Measurements from ENCODE around the gene ENPP3. TPM values are rescaled to one million over a fixed set of nuclear protein-coding genes. Genes with fewer than 3 reads are reported as not detected.

The ENPP3 gene
- total RNA-seq, 2 donors from 2014 or later = 2.2 to 25.0 TPM

DNA sequence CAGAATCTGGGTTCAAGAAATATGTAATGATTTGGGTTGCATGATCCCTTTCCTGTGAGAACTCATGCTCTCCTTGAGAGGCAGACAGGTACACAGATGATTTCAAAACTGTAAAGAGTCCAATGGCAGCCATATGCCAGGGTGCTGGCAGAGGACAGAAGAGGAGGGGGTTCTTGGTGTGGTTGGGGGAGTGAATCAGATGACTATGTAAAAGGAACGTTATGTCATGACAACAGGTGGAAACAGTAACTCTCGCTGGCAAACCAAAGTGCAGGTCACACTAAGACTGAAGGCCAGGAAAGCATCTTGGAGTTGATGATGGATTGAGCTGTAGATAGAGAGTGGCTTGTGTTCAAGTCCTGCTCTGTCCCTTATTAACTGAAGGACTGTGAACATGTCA lies 43.8 kb downstream of the ENPP3 start:
- Histone ChIP-seq H3K4me3 (no peak overlapping the region), H3K27me3 (replicated peaks; ENCODE audit: insufficient read depth) (no peaks in the 10 kb centered on the region), H3K27ac (no peak overlapping the region), H3K36me3 (no peaks in the 10 kb centered on the region), H3K9me3 (no peaks in the 10 kb centered on the region), H3K4me1 (replicated peaks) (no peaks in the 10 kb centered on the region)
- no peak for DNase-seq (ENCODE audit: low spot score)
- TF ChIP-seq POLR2A (IDR thresholded peaks at IDR 0.05) (no peak), POLR2AphosphoS5 (IDR thresholded peaks at IDR 0.05) (no peak)
- TF ChIP-seq, protein P1, sequence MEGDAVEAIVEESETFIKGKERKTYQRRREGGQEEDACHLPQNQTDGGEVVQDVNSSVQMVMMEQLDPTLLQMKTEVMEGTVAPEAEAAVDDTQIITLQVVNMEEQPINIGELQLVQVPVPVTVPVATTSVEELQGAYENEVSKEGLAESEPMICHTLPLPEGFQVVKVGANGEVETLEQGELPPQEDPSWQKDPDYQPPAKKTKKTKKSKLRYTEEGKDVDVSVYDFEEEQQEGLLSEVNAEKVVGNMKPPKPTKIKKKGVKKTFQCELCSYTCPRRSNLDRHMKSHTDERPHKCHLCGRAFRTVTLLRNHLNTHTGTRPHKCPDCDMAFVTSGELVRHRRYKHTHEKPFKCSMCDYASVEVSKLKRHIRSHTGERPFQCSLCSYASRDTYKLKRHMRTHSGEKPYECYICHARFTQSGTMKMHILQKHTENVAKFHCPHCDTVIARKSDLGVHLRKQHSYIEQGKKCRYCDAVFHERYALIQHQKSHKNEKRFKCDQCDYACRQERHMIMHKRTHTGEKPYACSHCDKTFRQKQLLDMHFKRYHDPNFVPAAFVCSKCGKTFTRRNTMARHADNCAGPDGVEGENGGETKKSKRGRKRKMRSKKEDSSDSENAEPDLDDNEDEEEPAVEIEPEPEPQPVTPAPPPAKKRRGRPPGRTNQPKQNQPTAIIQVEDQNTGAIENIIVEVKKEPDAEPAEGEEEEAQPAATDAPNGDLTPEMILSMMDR (IDR thresholded peaks at IDR 0.05) = no peak
- 94% methylated on average over 2 of the region's 2 CpGs for WGBS
- intact Hi-C loops (cut with DNase I) = no loop called here

DNA sequence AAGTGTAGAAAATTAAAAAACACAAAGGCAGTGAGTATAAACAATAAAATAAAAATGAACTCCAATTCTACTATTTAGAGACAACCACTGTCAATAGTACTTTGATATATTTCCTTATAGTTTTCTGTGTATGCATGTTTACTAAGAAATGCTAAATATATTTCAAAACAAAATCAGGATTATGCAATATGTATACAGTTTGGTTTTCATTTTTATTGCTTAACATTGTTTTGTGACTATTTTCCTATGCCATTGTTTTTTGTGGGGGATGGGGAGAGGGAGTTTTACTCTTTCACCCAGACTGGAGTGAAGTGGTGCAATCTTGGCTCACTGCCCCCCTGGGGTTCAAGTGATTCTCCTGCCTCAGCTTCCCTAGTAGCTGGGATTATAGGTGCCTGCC lies 44.5 kb downstream of the ENPP3 start:
- Histone ChIP-seq H3K27me3 (replicated peaks; ENCODE audit: insufficient read depth) (no peaks in the 10 kb centered on the region), H3K9me3 (no peaks in the 10 kb centered on the region), H3K36me3 (no peaks in the 10 kb centered on the region), H3K4me1 (replicated peaks) (no peaks in the 10 kb centered on the region), H3K4me3 (no peak overlapping the region), H3K27ac (no peak overlapping the region)
- TF ChIP-seq POLR2AphosphoS5 (IDR thresholded peaks at IDR 0.05) (no peak), POLR2A (IDR thresholded peaks at IDR 0.05) (no peak)
- TF ChIP-seq, protein P1 (IDR thresholded peaks at IDR 0.05) = no peak
- DNase-seq (ENCODE audit: low spot score) = no peak
- intact Hi-C loops (cut with DNase I) = no loop called here

DNA sequence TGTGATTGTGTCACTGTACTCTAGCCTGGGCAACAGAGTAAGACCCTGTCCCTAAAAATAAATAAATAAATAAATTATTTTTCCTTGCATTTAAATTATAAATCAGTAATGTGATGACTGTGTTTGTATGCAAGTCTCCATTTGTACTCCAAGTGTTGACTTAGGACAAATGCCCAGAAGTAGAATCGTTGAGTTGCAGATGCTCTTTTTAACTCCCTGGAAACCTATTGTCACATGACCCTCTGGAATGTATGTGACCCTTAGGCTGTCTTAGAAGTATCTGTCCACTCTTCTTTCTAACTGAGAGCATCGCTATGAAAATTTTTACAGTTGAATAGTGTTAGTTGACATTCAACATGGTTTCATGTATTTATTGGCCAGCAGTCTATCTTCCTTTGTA lies 45.3 kb downstream of the ENPP3 start:
- no peak overlapping the region for H3K27ac ChIP-seq
- no peaks in the 10 kb centered on the region for H3K36me3 ChIP-seq
- no peaks in the 10 kb centered on the region for H3K9me3 ChIP-seq
- H3K4me3 ChIP-seq = no peak overlapping the region
- 36% methylated on average over 2 of the region's 2 CpGs for WGBS
- TF ChIP-seq, protein P1 (IDR thresholded peaks at IDR 0.05) = no peak
- TF ChIP-seq POLR2AphosphoS5 (IDR thresholded peaks at IDR 0.05) (no peak), POLR2A (IDR thresholded peaks at IDR 0.05) (no peak)
- no peaks in the 10 kb centered on the region for H3K4me1 ChIP-seq (replicated peaks)
- DNase-seq (ENCODE audit: low spot score) = no peak
- intact Hi-C loops (cut with DNase I) = no loop called here
- no peaks in the 10 kb centered on the region for H3K27me3 ChIP-seq (replicated peaks; ENCODE audit: insufficient read depth)

DNA sequence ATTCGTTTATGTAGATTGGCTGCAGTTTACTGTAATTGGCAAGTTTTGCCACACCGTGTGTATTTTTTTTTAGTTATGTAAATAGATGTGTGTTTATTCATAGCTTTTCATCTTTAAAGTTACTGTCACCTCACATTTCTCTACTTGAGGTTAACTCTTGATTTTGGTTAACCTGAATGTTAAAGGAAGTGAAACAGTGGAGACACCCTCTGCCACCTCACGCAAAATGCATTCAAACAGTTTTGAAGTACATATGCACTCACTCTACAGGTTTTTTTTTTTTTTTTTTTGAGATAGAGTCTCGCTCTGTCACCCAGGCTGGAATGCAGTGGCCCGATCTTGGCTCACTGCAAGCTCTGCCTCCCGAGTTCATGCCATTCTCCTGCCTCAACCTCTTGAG lies 46.4 kb downstream of the ENPP3 start:
- intact Hi-C loops (cut with DNase I) = no loop called here
- Histone ChIP-seq H3K9me3 (no peaks in the 10 kb centered on the region), H3K27me3 (replicated peaks; ENCODE audit: insufficient read depth) (no peaks in the 10 kb centered on the region), H3K27ac (no peak overlapping the region), H3K4me1 (replicated peaks) (no peaks in the 10 kb centered on the region), H3K4me3 (no peak overlapping the region), H3K36me3 (no peaks in the 10 kb centered on the region)
- WGBS = 57% methylated on average over 6 of the region's 6 CpGs
- TF ChIP-seq POLR2A (IDR thresholded peaks at IDR 0.05) (no peak), POLR2AphosphoS5 (IDR thresholded peaks at IDR 0.05) (no peak)
- TF ChIP-seq, protein P1 (IDR thresholded peaks at IDR 0.05) = no peak
- DNase-seq (ENCODE audit: low spot score) = no peak

DNA sequence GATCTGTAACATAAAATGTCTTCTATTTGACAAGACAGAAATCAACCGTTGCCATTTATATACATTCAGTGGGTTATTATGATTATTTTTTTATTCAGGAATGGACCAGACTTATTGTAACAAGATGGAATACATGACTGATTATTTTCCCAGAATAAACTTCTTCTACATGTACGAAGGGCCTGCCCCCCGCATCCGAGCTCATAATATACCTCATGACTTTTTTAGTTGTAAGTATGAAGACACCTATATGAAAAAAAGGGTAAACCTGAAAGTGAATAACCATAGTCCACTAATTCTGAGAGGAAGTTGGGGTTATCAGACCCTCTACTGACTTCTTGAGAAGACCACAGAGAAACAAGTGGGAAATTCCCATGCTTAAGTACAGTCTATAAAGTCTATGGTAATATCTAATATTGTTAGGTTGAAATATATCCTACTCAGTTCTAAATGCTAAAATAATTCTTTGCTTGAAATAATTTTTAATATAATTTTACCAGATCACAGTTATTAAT lies 48.2 kb downstream of the ENPP3 start:
- no peak for DNase-seq (ENCODE audit: low spot score)
- WGBS = 92% methylated on average over 4 of the region's 4 CpGs
- Histone ChIP-seq H3K4me1 (replicated peaks) (no peaks in the 10 kb centered on the region), H3K27me3 (replicated peaks; ENCODE audit: insufficient read depth) (no peaks in the 10 kb centered on the region), H3K9me3 (no peaks in the 10 kb centered on the region), H3K36me3 (no peaks in the 10 kb centered on the region), H3K4me3 (no peak overlapping the region), H3K27ac (no peak overlapping the region)
- no peak for TF ChIP-seq POLR2AphosphoS5 (IDR thresholded peaks at IDR 0.05)
- no peak for TF ChIP-seq POLR2A (IDR thresholded peaks at IDR 0.05)
- TF ChIP-seq, protein P1 (IDR thresholded peaks at IDR 0.05) = no peak
- intact Hi-C loops (cut with DNase I) = no loop called here
